ENCODE measurements around the gene ABTB2. TPM values are rescaled to one million over a fixed set of nuclear protein-coding genes. Genes with fewer than 3 reads are reported as not detected.

Gene ABTB2
- total RNA-seq, 2 experiments from 2014 or later: 2.4 to 2.5 TPM

- POLR2A ChIA-PET: no interaction called here
- ATAC-seq (no peak), DNase-seq (no peak)
- H3K4me3 Mint-ChIP-seq: no peak overlapping the region
- H3K27ac Mint-ChIP-seq: no peak overlapping the region
- no peaks in the 10 kb centered on the region for H3K27me3 Mint-ChIP-seq
- CTCF ChIA-PET: no interaction called here
- H3K36me3 Mint-ChIP-seq (ENCODE audit: low read depth): no peaks in the 10 kb centered on the region
- H3K9me3 Mint-ChIP-seq: no peaks in the 10 kb centered on the region
- no peak for TF ChIP-seq CTCF (IDR thresholded peaks at IDR 0.05)
- peaks cover 10% of the 10 kb centered on the region for H3K4me1 Mint-ChIP-seq (ENCODE audit: low read depth)
- intact Hi-C loops (cut with micrococcal nuclease): no loop called here
These were observed 79.0 kb downstream of the ABTB2 start for GRCh38 chr11:34278693-34279297.

- no peak overlapping the region for H3K27ac Mint-ChIP-seq
- H3K9me3 Mint-ChIP-seq: no peaks in the 10 kb centered on the region
- ChIA-PET POLR2A (no interaction called here), CTCF (no interaction called here)
- H3K4me3 Mint-ChIP-seq: no peak overlapping the region
- peaks cover 10% of the 10 kb centered on the region for H3K4me1 Mint-ChIP-seq (ENCODE audit: low read depth)
- H3K27me3 Mint-ChIP-seq: no peaks in the 10 kb centered on the region
- no peak for TF ChIP-seq CTCF (IDR thresholded peaks at IDR 0.05)
- intact Hi-C loops (cut with micrococcal nuclease): no loop called here
- no peaks in the 10 kb centered on the region for H3K36me3 Mint-ChIP-seq (ENCODE audit: low read depth)
- DNase-seq: no peak
- ATAC-seq: no peak
These were observed 79.6 kb downstream of the ABTB2 start for GRCh38 chr11:34278175-34278574.

GRCh38 chr11:34277171-34277570 lies 80.6 kb downstream of the ABTB2 start:
- TF ChIP-seq CTCF (IDR thresholded peaks at IDR 0.05): no peak
- H3K27ac Mint-ChIP-seq: no peak overlapping the region
- peaks cover 10% of the 10 kb centered on the region for H3K4me1 Mint-ChIP-seq (ENCODE audit: low read depth)
- H3K27me3 Mint-ChIP-seq: no peaks in the 10 kb centered on the region
- ATAC-seq (no peak), DNase-seq (no peak)
- POLR2A ChIA-PET: no interaction called here
- H3K36me3 Mint-ChIP-seq (ENCODE audit: low read depth): no peaks in the 10 kb centered on the region
- H3K9me3 Mint-ChIP-seq: no peaks in the 10 kb centered on the region
- no peak overlapping the region for H3K4me3 Mint-ChIP-seq
- intact Hi-C loops (cut with micrococcal nuclease): no loop called here
- CTCF ChIA-PET: no interaction called here

GRCh38 chr11:34276352-34276864 lies 81.4 kb downstream of the ABTB2 start:
- TF ChIP-seq CTCF (IDR thresholded peaks at IDR 0.05): no peak
- no peak overlapping the region for H3K27ac Mint-ChIP-seq
- ATAC-seq (no peak), DNase-seq (no peak)
- intact Hi-C loops (cut with micrococcal nuclease): no loop called here
- H3K4me1 Mint-ChIP-seq (ENCODE audit: low read depth): peaks cover 10% of the 10 kb centered on the region
- no peaks in the 10 kb centered on the region for H3K9me3 Mint-ChIP-seq
- H3K36me3 Mint-ChIP-seq (ENCODE audit: low read depth): no peaks in the 10 kb centered on the region
- H3K4me3 Mint-ChIP-seq: no peak overlapping the region
- no peaks in the 10 kb centered on the region for H3K27me3 Mint-ChIP-seq
- ChIA-PET CTCF (interaction anchor here (1.3 kb wide), 1 partner anchor 102 kb away, joined by 4 read pairs; no protein-coding TSS in a partner anchor), POLR2A (no interaction called here)

- H3K27ac Mint-ChIP-seq: no peak overlapping the region
- no peaks in the 10 kb centered on the region for H3K36me3 Mint-ChIP-seq (ENCODE audit: low read depth)
- no peak overlapping the region for H3K4me3 Mint-ChIP-seq
- no peaks in the 10 kb centered on the region for H3K9me3 Mint-ChIP-seq
- TF ChIP-seq CTCF (IDR thresholded peaks at IDR 0.05): no peak
- intact Hi-C loops (cut with micrococcal nuclease): no loop called here
- H3K27me3 Mint-ChIP-seq: no peaks in the 10 kb centered on the region
- POLR2A ChIA-PET: no interaction called here
- H3K4me1 Mint-ChIP-seq (ENCODE audit: low read depth): peaks cover 10% of the 10 kb centered on the region
- CTCF ChIA-PET: no interaction called here
- DNase-seq (no peak), ATAC-seq (no peak)
These were observed 82.3 kb downstream of the ABTB2 start for GRCh38 chr11:34275486-34275885.

Data from activated CD8-positive, alpha-beta T cell treated with anti-CD3 and anti-CD28 coated beads for 36 hours (primary cell).